Gastrocnemius medialis (tissue), 4 donors: ENCODE results near the gene NAXE. TPM values are rescaled to one million over a fixed set of nuclear protein-coding genes. Genes with fewer than 3 reads are reported as not detected.

Experiments
- ATAC-seq, 2 donors: fragments of 150-250 bp; one replicate each; pipeline ENCODE4 v1.9.1; 2016
- DNase-seq, 2 donors: peaks; one replicate each; pipeline ENCODE4 v3.0.0-alpha.2; 2019
- H3K27ac ChIP-seq, 4 donors: fragments of 200-600 bp; sonication (generic); 1 replicate in 1 of 4; 2 replicates in 3 of 4; pipeline ENCODE4 v1.5.1; 2016 to 2018; ENCODE audit warnings: mild to moderate bottlenecking in 2 of 4, moderate library complexity in 1 of 4
- H3K27me3 ChIP-seq, 3 donors: fragments of 200-600 bp; sonication (generic) in 2 of 3; 1 replicate in 1 of 3; 2 replicates in 2 of 3; pipeline versions ENCODE4 v1.5.1 to v1.6.0; 2016 to 2019; ENCODE audit warnings: mild to moderate bottlenecking in 1 of 3, moderate library complexity in 1 of 3
- H3K36me3 ChIP-seq, 2 donors: fragments of 200-600 bp; sonication (generic) in 1 of 2; one replicate each; pipeline ENCODE4 v1.5.1; 2017 to 2018
- H3K4me1 ChIP-seq, 2 donors: fragments of 200-600 bp; sonication (generic) in 1 of 2; one replicate each; pipeline ENCODE4 v1.5.1; 2016 to 2017; ENCODE audit warnings: mild to moderate bottlenecking in 2 of 2
- H3K4me3 ChIP-seq, 4 donors: fragments of 200-600 bp; sonication (generic) in 3 of 4; 1 replicate in 1 of 4; 2 replicates in 3 of 4; pipeline ENCODE4 v1.5.1; 2016 to 2019; ENCODE audit warnings: mild to moderate bottlenecking in 2 of 4
- H3K9me3 ChIP-seq, 3 donors: fragments of 200-600 bp; sonication (generic) in 2 of 3; 1 replicate in 1 of 3; 2 replicates in 2 of 3; pipeline ENCODE4 v1.5.1; 2016 to 2019
- POLR2A ChIP-seq, 2 donors: fragments of 450-650 bp; IDR thresholded peaks; one replicate each; pipeline ENCODE4 v1.6.1; 2017; ENCODE audit warnings: antibody characterized with exemption in 2 of 2, mild to moderate bottlenecking in 2 of 2, moderate library complexity in 2 of 2
- in situ Hi-C, 4 donors: fragments of 200-750 bp; cut with MboI; loops; one replicate each; pipeline versions ENCODE4 v1.15.0 to v1.8.0; 2017; ENCODE audit warnings: low sequenced_read_pairs in 4 of 4
- intact Hi-C: fragments of 100-400 bp; cut with DNase I; formaldehyde crosslinking; loops from one replicate; pipeline ENCODE4 v1.15.1; 2023; ENCODE audit warnings: low total_unique reads
- total RNA-seq, 4 donors: library from RNA; depleted of rRNA; stranded (reverse); fragments of >200 nt; gene quantifications; one replicate each; pipeline versions ENCODE4 v1.1.0 to v1.2.3, GENCODE V29; 2016
- TF ChIP-seq, protein P1 (sequence below), 5 experiments: fragments of 450-650 bp in 3 of 5; fragments of 200-600 bp in 2 of 5; sonication (generic) in 2 of 5; IDR thresholded peaks in 4 of 5; conservative IDR thresholded peaks in 1 of 5; 1 replicate in 4 of 5; 2 replicates in 1 of 5; pipeline ENCODE4 v1.5.1; 2016 to 2019; ENCODE audit warnings: antibody characterized with exemption in 5 of 5, mild to moderate bottlenecking in 3 of 5, moderate library complexity in 3 of 5

The NAXE gene
- total RNA-seq, 4 donors from 2014 or later: 34.4 to 66.7 (median 46.0) TPM

DNA sequence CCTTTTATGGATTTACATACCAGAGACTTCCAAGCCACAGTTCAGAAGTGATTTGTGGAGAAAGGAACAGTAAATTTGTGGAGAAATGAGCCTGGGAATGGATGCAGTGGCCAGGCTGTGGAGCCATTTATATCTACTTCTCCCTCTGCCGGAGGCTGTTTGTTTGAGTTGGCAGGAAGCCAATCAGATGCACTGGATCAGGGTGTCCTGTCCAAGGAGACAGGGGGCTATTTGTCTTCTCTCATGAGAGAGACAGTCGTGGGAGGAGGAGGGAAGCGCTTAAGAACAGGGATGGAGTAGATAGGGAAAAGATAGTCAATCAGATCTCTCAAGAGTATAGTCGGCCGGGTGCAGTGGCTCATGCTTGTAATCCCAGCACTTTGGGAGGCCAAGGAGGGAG lies 24.9 kb downstream of the NAXE start:
- Histone ChIP-seq H3K4me1 (peaks cover 0 to 7% of the 10 kb centered on the region in 2 donors), H3K4me3 (no peak overlapping the region), H3K27ac (peak overlapping the region in 3 of 4 donors; percentile 27 to 68 (median 58)), H3K36me3 (no peaks in the 10 kb centered on the region), H3K27me3 (peaks cover 8 to 14% (median 10%) of the 10 kb centered on the region in 3 donors), H3K9me3 (no peaks in the 10 kb centered on the region)
- TF ChIP-seq POLR2A (IDR thresholded peaks at IDR 0.05): peak in 1 of 2 donors; percentile 13
- TF ChIP-seq, protein P1, sequence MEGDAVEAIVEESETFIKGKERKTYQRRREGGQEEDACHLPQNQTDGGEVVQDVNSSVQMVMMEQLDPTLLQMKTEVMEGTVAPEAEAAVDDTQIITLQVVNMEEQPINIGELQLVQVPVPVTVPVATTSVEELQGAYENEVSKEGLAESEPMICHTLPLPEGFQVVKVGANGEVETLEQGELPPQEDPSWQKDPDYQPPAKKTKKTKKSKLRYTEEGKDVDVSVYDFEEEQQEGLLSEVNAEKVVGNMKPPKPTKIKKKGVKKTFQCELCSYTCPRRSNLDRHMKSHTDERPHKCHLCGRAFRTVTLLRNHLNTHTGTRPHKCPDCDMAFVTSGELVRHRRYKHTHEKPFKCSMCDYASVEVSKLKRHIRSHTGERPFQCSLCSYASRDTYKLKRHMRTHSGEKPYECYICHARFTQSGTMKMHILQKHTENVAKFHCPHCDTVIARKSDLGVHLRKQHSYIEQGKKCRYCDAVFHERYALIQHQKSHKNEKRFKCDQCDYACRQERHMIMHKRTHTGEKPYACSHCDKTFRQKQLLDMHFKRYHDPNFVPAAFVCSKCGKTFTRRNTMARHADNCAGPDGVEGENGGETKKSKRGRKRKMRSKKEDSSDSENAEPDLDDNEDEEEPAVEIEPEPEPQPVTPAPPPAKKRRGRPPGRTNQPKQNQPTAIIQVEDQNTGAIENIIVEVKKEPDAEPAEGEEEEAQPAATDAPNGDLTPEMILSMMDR (IDR thresholded peaks at IDR 0.05 in 4 of 5, conservative IDR thresholded peaks at IDR 0.05 in 1 of 5): peak in 1 of 5 experiments; percentile 10
- DNase-seq: peak in 1 of 2 donors; percentile 22
- ATAC-seq: peak; percentile 52 to 64
- intact Hi-C loops: no loop called here
- in situ Hi-C loops: loop anchor here in 1 of 4 donors (10.0 kb wide), 1 partner anchor 232 kb away; no protein-coding TSS in a partner anchor

DNA sequence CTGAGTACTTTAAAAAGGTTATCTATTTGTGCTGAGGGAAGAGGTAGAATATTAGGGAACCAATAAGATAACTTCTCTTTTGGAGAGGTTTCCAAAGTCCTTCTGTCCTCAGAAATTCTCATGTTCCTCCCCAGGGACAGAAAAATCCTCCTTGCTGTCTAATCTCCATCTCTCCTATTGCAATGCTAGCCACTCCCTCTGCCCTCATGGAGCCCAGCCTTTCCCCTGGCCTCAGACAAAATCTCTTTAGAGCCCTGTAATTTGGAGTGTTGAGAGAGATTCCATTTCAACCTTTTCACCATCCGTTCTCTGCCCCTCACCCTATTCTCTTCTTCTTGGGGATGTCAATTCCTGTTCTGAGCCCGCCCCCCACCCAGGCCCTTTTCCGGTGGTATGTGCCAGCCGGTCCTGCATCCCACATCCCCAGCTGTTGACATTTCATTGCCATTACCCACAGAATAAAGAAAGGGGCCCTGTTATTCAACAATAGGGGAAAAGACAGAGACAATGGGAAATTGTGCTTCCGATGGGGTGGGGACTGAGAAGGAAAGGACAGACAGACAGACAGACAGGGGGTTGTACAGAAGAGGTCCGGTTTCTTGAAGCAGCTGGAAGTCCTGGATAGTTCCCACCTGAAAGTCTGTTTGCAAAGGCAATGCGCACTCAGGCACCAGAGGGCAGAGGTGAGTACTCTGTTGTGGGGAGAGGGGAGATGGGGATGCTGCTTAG lies 27.4 kb downstream of the NAXE start, which contains the start of gene HAPLN2:
Gene HAPLN2, plus strand, starts transcription at position 563 of the 729 bp plus-strand sequence. CDS start 4,076 bp downstream, outside the sequence.
- in situ Hi-C loops (loop anchor here in 1 of 4 donors (10.0 kb wide), 1 partner anchor 234 kb away; no protein-coding TSS in a partner anchor), intact Hi-C loops (no loop called here)

DNA sequence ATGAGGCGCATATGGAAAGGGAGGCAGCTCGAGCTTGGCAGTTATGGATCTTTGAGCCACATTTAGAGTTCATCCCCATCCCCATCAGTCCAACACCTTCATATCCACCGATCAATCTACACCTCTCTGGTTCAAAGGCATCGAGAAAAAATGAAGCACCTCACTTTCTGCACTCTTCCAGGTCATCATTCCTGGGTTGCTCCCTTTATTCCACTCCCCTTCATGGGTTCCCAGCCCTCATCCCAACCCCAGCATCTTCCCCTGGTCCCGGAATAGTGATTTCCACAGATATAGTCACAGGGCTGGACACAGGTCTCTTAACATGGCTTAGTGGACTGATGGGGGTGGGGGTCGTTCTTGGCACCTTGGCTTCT lies 28.0 kb downstream of the NAXE start:
- no peaks in the 10 kb centered on the region for H3K36me3 ChIP-seq
- peaks cover 20 to 31% (median 26%) of the 10 kb centered on the region in 3 donors for H3K27me3 ChIP-seq
- H3K9me3 ChIP-seq: no peaks in the 10 kb centered on the region
- H3K27ac ChIP-seq: peak overlapping the region in 1 of 4 donors; percentile 28
- ATAC-seq (no peak), DNase-seq (no peak)
- H3K4me3 ChIP-seq: no peak overlapping the region
- in situ Hi-C loops (loop anchor here in 1 of 4 donors (10.0 kb wide), 1 partner anchor 235 kb away; no protein-coding TSS in a partner anchor), intact Hi-C loops (no loop called here)
- TF ChIP-seq, protein P1 (IDR thresholded peaks at IDR 0.05 in 4 of 5, conservative IDR thresholded peaks at IDR 0.05 in 1 of 5): peak in 1 of 5 experiments; percentile 3
- no peak for TF ChIP-seq POLR2A (IDR thresholded peaks at IDR 0.05)
- peaks cover 7 to 14% of the 10 kb centered on the region in 2 donors for H3K4me1 ChIP-seq

More for the DNA sequence above, 27.4 kb downstream of the NAXE start, which contains the start of gene HAPLN2:
- H3K27me3 ChIP-seq: peaks cover 14 to 26% (median 20%) of the 10 kb centered on the region in 3 donors
- no peaks in the 10 kb centered on the region for H3K9me3 ChIP-seq
- DNase-seq (no peak), ATAC-seq (no peak)
- H3K36me3 ChIP-seq: no peaks in the 10 kb centered on the region
- H3K4me3 ChIP-seq: no peak within 1 kb of the TSS
- H3K4me1 ChIP-seq: peaks cover 1 to 9% of the 10 kb centered on the region in 2 donors
- TF ChIP-seq POLR2A (IDR thresholded peaks at IDR 0.05): no peak
- TF ChIP-seq, protein P1 (IDR thresholded peaks at IDR 0.05 in 4 of 5, conservative IDR thresholded peaks at IDR 0.05 in 1 of 5): peak in 1 of 5 experiments; percentile 36
- H3K27ac ChIP-seq: peak within 1 kb of the TSS in 2 of 4 donors; percentile 28 to 47

DNA sequence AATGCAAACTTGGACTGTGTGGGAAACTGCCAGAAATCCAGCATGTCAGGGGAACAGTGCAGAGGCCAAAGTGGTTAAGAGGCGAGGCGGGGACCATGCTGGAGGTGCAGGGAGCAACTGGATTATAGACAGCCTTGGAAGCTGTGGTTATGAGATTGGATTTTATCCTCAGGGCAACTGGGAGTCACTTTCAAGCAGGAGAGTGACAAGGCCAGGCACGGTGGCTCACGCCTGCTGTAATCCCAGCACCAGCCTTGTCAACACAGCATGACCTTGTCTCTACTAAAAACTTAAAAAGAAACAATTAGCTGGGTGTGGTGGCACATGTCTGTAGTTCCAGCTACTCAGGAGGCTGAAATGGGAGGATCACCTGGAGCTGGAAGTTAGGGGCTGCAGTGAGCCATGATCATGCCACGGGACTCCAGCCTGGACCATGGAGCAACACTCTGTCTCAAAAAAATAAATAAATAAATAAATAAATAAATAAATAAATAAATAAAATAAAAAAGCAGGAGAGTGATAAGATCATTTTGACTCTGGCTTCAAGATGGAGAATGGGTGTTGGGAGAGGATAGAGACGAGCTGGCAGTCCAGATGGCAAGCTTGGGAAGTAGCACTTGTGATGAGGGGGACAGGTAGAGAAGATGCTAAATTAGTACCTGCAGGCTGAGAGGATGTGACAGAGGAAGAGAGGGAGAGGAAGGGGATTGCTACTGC lies 31.2 kb downstream of the NAXE start:
- H3K27ac ChIP-seq: no peak overlapping the region
- in situ Hi-C loops: no loop called here
- no peaks in the 10 kb centered on the region for H3K9me3 ChIP-seq
- H3K4me3 ChIP-seq: no peak overlapping the region
- H3K4me1 ChIP-seq: peaks cover 11 to 18% of the 10 kb centered on the region in 2 donors
- DNase-seq: no peak
- peaks cover 36 to 41% (median 40%) of the 10 kb centered on the region in 3 donors for H3K27me3 ChIP-seq
- H3K36me3 ChIP-seq: no peaks in the 10 kb centered on the region
- ATAC-seq: no peak
- TF ChIP-seq, protein P1 (IDR thresholded peaks at IDR 0.05 in 4 of 5, conservative IDR thresholded peaks at IDR 0.05 in 1 of 5): no peak
- TF ChIP-seq POLR2A (IDR thresholded peaks at IDR 0.05): no peak
- intact Hi-C loops: loop anchor here (5.0 kb wide), 1 partner anchor 40 kb away; no protein-coding TSS in a partner anchor
